ENCODE results near the gene CTCFL.

CTCFL gene

DNA sequence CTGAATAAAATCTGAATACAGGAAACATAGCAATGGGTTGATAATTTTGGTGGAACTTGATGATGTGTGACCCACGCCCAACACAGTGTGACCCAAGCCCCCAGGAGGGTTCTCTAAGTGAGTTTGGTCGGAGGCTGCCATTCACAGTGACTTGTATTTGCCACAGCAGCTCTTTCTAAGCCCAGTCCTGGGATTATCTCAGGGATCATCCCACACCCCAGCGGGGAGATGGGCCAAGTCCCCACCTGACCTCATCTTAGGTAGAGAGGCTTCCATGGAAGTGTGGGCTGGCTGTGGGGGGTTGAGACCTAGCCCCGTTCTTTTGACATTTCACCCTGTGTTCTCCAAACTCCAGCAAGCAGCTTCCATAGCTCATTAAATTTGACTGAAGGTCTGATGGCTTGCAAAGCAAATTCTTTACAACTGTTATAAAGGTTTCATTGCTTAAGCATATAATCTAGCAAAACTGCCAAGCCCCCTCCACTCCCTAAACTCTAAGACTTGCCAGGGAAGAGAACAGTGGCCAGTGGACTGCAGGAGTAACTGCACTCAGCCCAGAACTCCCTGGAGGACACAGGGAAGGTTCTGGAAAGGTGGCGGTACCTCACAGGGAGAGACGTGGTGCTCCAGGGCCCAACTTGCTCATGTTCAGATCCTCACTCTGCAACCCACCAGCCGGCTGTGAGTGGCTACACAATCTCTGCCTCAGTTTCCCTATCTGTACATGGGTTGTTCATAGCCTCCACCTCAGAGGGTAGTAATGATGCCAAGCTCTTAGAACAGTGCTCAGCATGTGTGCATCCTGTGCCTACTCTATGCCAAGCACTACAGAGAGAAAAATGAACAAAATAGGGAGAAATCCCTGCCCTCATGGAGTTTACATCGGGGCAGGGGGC lies 35.0 kb upstream of the CTCFL start:
- TF ChIP-seq, protein P1, sequence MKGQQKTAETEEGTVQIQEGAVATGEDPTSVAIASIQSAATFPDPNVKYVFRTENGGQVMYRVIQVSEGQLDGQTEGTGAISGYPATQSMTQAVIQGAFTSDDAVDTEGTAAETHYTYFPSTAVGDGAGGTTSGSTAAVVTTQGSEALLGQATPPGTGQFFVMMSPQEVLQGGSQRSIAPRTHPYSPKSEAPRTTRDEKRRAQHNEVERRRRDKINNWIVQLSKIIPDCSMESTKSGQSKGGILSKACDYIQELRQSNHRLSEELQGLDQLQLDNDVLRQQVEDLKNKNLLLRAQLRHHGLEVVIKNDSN (IDR thresholded peaks at IDR 0.05) = no peak
- TF ChIP-seq YY1 (IDR thresholded peaks at IDR 0.05; ENCODE audit: low read depth) (no peak), FOXM1 (IDR thresholded peaks at IDR 0.05; ENCODE audit: borderline replicate concordance, low read depth) (no peak), TAF1 (IDR thresholded peaks at IDR 0.05; ENCODE audit: low read depth) (no peak), NFIC (IDR thresholded peaks at IDR 0.05) (no peak), TEAD4 (IDR thresholded peaks at IDR 0.05) (no peak), RAD21 (IDR thresholded peaks at IDR 0.05; ENCODE audit: low read depth) (no peak), EP300 (IDR thresholded peaks at IDR 0.05; ENCODE audit: borderline replicate concordance) (no peak), EGR1 (IDR thresholded peaks at IDR 0.05) (no peak), TCF12 (IDR thresholded peaks at IDR 0.05; ENCODE audit: low read depth) (no peak), ZBTB7A (IDR thresholded peaks at IDR 0.05; ENCODE audit: low read depth) (no peak), CREB1 (IDR thresholded peaks at IDR 0.05; ENCODE audit: low read depth) (no peak), CEBPB (IDR thresholded peaks at IDR 0.05) (no peak)
- TF ChIP-seq, protein P2, sequence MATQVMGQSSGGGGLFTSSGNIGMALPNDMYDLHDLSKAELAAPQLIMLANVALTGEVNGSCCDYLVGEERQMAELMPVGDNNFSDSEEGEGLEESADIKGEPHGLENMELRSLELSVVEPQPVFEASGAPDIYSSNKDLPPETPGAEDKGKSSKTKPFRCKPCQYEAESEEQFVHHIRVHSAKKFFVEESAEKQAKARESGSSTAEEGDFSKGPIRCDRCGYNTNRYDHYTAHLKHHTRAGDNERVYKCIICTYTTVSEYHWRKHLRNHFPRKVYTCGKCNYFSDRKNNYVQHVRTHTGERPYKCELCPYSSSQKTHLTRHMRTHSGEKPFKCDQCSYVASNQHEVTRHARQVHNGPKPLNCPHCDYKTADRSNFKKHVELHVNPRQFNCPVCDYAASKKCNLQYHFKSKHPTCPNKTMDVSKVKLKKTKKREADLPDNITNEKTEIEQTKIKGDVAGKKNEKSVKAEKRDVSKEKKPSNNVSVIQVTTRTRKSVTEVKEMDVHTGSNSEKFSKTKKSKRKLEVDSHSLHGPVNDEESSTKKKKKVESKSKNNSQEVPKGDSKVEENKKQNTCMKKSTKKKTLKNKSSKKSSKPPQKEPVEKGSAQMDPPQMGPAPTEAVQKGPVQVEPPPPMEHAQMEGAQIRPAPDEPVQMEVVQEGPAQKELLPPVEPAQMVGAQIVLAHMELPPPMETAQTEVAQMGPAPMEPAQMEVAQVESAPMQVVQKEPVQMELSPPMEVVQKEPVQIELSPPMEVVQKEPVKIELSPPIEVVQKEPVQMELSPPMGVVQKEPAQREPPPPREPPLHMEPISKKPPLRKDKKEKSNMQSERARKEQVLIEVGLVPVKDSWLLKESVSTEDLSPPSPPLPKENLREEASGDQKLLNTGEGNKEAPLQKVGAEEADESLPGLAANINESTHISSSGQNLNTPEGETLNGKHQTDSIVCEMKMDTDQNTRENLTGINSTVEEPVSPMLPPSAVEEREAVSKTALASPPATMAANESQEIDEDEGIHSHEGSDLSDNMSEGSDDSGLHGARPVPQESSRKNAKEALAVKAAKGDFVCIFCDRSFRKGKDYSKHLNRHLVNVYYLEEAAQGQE (IDR thresholded peaks at IDR 0.05; ENCODE audit: low read depth) = no peak
- TF ChIP-seq, protein P3, sequence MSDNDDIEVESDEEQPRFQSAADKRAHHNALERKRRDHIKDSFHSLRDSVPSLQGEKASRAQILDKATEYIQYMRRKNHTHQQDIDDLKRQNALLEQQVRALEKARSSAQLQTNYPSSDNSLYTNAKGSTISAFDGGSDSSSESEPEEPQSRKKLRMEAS (IDR thresholded peaks at IDR 0.05) = no peak

DNA sequence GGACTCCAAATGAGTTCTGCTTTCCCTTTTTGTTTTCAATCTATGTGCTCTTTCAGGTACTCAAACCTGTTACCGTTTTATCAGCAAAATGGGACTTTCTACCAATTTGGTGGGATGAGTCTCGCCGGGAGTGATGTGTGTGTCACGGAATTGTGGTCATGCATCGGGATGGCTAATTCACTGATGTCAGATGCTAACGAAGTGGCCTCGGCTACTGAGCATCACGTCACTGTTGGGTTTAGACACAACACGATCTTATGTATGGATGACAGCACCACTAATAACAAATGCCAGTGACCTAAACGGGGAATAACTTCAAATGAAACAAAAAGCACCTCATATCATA lies 34.3 kb upstream of the CTCFL start:
- TF ChIP-seq FOXM1 (IDR thresholded peaks at IDR 0.05; ENCODE audit: borderline replicate concordance, low read depth) (no peak), EP300 (IDR thresholded peaks at IDR 0.05; ENCODE audit: borderline replicate concordance) (no peak), TCF12 (IDR thresholded peaks at IDR 0.05; ENCODE audit: low read depth) (no peak), TAF1 (IDR thresholded peaks at IDR 0.05; ENCODE audit: low read depth) (no peak), CREB1 (IDR thresholded peaks at IDR 0.05; ENCODE audit: low read depth) (no peak), TEAD4 (IDR thresholded peaks at IDR 0.05) (no peak), CEBPB (IDR thresholded peaks at IDR 0.05) (no peak)
- TF ChIP-seq, protein P1 (IDR thresholded peaks at IDR 0.05) = no peak
- TF ChIP-seq, protein P2 (IDR thresholded peaks at IDR 0.05; ENCODE audit: low read depth) = no peak

DNA sequence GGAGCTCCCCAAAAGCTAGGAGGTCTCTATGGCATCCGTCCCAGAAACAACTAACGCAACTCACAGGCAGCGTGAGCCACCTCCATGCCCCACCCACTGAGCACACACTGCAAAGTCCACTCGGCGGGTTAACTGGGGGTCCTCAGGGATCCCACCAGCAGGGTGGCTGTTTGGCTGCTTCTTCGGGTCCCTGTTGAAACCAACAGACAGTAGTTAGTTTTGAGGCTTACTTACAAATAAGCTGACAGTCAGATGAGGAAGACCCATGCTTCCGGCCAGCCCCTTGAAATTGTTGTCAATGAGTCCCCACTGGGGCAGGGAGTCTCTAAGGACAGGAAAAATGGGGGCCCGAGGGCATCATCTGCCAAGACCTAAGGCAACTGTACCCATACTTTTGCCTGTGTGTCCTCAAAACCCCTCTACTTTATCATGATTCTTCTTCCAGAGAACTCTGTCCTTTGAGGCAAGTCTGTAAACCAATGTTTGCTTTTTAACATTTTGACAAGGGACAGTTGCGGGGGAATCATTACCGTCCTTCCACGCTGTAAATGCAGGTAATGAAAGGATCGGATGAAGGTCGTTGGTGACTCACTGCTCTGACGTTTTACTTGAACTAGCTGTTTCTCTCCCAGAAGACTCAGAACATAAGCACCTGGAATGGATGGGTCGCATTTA lies 33.8 kb upstream of the CTCFL start:
- TF ChIP-seq CEBPB (IDR thresholded peaks at IDR 0.05) (no peak), EGR1 (IDR thresholded peaks at IDR 0.05) (no peak), EP300 (IDR thresholded peaks at IDR 0.05; ENCODE audit: borderline replicate concordance) (no peak), RAD21 (IDR thresholded peaks at IDR 0.05; ENCODE audit: low read depth) (no peak), TEAD4 (IDR thresholded peaks at IDR 0.05) (no peak), FOXM1 (IDR thresholded peaks at IDR 0.05; ENCODE audit: borderline replicate concordance, low read depth) (no peak), TCF12 (IDR thresholded peaks at IDR 0.05; ENCODE audit: low read depth) (no peak), ZBTB7A (IDR thresholded peaks at IDR 0.05; ENCODE audit: low read depth) (no peak), NFIC (IDR thresholded peaks at IDR 0.05) (no peak), CREB1 (IDR thresholded peaks at IDR 0.05; ENCODE audit: low read depth) (no peak), YY1 (IDR thresholded peaks at IDR 0.05; ENCODE audit: low read depth) (no peak), TAF1 (IDR thresholded peaks at IDR 0.05; ENCODE audit: low read depth) (no peak)
- TF ChIP-seq, protein P1 (IDR thresholded peaks at IDR 0.05) = no peak
- TF ChIP-seq, protein P2 (IDR thresholded peaks at IDR 0.05; ENCODE audit: low read depth) = no peak
